Measurements from ENCODE around the gene CDCA3. TPM values are rescaled to one million over a fixed set of nuclear protein-coding genes. Genes with fewer than 3 reads are reported as not detected.

Gene CDCA3
- total and polyA plus RNA-seq, 2 of the 13 experiments (the other 11 are each of a cell fraction or from before 2014, with no cell fraction given) = 32.7 to 56.5 TPM

DNA sequence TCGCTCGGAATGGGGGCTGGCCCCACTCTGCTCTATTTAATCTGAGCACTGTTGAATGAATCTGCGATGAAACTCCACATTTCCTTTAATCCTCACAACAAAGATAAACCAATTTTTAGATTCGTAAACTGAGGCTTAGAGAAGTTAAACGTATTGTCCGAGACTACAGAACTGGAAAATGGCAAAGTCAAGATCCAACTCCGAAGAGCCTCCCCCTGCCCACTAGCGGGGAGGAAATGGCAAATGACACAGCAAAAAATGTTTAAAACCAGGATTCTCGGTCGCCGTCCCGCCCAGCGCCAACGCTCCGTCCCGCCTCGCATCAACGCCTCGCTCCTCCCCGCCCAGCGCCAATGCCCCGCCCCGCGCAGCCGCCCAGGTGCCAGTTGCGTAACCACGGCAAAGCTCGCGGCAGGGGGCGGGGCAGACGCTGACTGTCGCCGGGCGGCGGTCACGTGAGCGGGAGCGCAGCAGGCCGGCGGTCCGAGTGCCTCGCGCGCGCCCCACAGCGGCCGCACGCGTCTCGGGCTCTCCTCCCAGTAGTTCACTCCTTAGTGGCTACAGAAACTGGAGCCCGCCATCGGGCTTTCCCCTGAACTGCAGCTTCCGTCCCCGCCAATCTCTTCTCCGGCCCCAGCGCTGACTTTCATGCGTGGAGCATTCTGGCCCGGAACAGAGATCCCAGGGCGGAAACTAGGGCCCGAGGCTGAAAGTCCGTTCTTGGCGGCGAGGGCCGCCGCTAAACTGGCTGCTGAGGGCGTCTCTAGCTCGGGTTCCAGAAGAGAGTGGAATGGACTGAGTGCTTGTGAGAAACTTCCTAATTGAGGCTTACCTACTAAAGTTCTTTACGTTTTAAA lies 39.9 kb upstream of the CDCA3 start (continued):
- no peak for TF ChIP-seq CERS6 (CRISPR knock-in tag; IDR thresholded peaks at IDR 0.05)
- no peak; the same call in 1 of the 2 replicates for TF ChIP-seq ZNF414 (CRISPR knock-in tag; IDR thresholded peaks at IDR 0.05)
- no peak for TF ChIP-seq ZMYM3 (CRISPR knock-in tag; IDR thresholded peaks at IDR 0.05)
- no peak for TF ChIP-seq ZBTB49 (CRISPR knock-in tag; IDR thresholded peaks at IDR 0.05; ENCODE audit: borderline replicate concordance)
- no peak for TF ChIP-seq ZNF513 (CRISPR knock-in tag; conservative IDR thresholded peaks at IDR 0.05)
- TF ChIP-seq ZNF142 (CRISPR knock-in tag; IDR thresholded peaks at IDR 0.05) = peak; percentile 77; the same call in 1 of the 2 replicates
- TF ChIP-seq ZNF260 (CRISPR knock-in tag; IDR thresholded peaks at IDR 0.05; ENCODE audit: borderline replicate concordance, low read depth) = no peak
- TF ChIP-seq DNMT1 (CRISPR knock-in tag; IDR thresholded peaks at IDR 0.05) = peak; percentile 24; the same call in 1 of the 2 replicates
- TF ChIP-seq, protein P1, sequence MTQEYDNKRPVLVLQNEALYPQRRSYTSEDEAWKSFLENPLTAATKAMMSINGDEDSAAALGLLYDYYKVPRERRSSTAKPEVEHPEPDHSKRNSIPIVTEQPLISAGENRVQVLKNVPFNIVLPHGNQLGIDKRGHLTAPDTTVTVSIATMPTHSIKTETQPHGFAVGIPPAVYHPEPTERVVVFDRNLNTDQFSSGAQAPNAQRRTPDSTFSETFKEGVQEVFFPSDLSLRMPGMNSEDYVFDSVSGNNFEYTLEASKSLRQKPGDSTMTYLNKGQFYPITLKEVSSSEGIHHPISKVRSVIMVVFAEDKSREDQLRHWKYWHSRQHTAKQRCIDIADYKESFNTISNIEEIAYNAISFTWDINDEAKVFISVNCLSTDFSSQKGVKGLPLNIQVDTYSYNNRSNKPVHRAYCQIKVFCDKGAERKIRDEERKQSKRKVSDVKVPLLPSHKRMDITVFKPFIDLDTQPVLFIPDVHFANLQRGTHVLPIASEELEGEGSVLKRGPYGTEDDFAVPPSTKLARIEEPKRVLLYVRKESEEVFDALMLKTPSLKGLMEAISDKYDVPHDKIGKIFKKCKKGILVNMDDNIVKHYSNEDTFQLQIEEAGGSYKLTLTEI (CRISPR knock-in tag; conservative IDR thresholded peaks at IDR 0.05) = no peak
- TF ChIP-seq NAIF1 (CRISPR knock-in tag; IDR thresholded peaks at IDR 0.05; ENCODE audit: borderline replicate concordance) = peak; percentile 69; the same call in 1 of the 2 replicates
- peak; percentile 85 for TF ChIP-seq HDAC2 (CRISPR knock-in tag; IDR thresholded peaks at IDR 0.05)

Measured in HepG2 (cell line).